Right renal cortex interstitium (tissue), 3 donors: Measurements from ENCODE around the gene TAS2R30. TPM values are rescaled to one million over a fixed set of nuclear protein-coding genes. Genes with fewer than 3 reads are reported as not detected.
A peak's percentile ranks its signal among the peaks of the same experiment; 100 is the strongest.

Experiments used
- DNase-seq, 3 donors: peaks; one replicate each; pipeline ENCODE4 v3.0.0-alpha.2; 2013; ENCODE audit warnings: low read depth in 3 of 3, low spot score in 2 of 3
- polyA plus RNA-seq, 3 donors: library from polyadenylated mRNA; unstranded; fragments of 120-200 nt; gene quantifications; one replicate each; pipeline ENCODE4 v1.2.1, GENCODE V29; 2013; ENCODE audit not compliant: insufficient read length in 3 of 3

The TAS2R30 gene, protein sequence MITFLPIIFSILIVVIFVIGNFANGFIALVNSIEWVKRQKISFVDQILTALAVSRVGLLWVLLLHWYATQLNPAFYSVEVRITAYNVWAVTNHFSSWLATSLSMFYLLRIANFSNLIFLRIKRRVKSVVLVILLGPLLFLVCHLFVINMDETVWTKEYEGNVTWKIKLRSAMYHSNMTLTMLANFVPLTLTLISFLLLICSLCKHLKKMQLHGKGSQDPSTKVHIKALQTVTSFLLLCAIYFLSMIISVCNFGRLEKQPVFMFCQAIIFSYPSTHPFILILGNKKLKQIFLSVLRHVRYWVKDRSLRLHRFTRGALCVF
- polyA plus RNA-seq = under 1 TPM; 0.15 to 0.27 (median 0.21) TPM

DNA sequence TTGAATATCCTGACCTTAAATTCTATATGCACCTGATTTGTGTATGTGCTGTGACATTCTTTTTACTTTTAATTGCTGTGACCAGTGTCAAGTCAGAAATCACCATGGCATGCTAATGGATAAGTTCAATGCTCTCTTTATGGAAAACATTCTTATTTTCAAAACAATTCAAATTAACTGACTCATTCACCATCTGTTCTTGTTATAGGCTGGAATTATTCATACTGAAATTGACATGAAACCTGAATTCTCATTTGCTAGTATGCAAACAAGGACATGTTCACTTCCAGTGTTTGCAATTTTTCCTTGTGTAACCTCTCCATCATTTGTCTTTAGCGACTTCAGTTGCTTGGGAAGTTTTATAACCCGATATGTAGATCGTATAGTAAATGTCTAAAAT lies at the start of gene TAS2R30:
TSS of gene TAS2R30 (minus strand) at position 340 of the 400 bp plus-strand sequence. CDS start 400 bp downstream, outside the sequence.
- no peak for DNase-seq

DNA sequence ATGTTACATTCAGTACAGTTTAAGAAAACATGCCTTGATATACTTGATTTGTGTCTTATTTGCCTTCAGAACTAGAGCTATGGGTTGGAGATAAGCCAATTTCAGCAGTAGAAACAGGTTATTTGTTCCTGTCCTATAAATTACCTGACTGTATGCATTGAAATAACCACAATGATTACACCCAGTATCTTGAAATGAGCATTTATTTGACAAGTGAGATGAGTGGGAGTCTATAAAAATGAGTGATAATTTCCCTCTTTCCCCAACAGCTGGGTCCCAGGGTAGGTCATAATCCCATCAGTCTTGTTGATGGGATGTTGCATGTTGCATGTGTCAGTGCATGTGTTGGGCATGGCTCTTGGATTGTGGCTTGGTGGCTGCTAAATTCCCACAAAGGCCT lies 48.6 kb upstream of the TAS2R30 start:
- no peak for DNase-seq

DNA sequence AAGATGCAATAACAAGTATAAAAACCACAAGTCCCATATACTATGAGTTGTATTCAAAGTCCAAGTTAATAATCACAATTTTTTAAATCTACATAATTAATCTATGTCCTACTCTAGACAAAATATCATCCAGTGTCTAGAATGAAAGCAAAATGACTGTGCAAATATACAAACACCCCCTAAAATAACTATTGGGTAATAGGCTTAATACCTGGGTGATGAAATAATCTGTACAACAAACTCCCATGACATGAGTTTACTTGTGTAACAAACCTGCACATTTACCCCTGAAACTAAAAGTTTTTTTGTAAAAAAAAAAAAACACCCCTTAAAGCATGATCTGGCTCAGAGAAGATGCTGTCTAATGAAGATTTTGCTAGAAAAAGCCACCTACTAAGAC lies 48.1 kb upstream of the TAS2R30 start:
- no peak for DNase-seq

DNA sequence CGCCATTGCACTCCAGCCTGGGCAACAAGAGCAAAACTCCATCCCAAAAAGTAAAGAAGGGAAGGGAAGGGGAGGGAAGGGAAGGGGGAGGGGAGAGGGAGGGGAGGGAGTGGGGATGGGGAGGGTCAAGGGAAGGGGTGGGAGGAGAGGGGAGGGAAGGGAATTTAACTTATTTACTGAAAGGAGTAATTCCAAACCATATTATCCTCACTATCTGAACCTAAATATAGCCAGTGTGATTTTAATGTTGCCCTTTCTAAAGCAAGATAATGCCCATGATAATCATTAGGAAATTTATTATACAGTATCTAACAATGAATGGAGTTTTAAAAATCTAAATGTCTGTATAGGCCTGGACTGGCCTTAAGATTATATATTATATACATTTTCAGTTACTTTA lies 43.8 kb upstream of the TAS2R30 start:
- no peak for DNase-seq

DNA sequence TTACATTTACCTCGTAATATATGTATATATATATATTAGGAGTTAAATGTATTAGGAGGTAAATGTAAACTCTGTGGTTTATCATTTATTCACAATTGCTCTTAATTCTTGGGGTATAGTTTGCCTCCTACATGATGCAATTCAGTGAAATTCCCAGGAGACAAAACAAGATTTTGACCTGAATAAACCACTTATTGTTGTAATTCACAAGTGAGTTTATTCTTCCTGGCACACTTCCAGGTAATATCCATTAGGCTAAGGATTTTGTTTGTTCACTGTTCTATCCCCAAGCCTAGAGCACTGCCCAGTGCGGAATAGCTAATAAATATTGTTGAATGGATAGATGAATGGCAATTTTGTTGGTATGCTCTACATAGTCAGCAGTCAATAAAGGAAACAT lies 39.6 kb upstream of the TAS2R30 start:
- no peak for DNase-seq

DNA sequence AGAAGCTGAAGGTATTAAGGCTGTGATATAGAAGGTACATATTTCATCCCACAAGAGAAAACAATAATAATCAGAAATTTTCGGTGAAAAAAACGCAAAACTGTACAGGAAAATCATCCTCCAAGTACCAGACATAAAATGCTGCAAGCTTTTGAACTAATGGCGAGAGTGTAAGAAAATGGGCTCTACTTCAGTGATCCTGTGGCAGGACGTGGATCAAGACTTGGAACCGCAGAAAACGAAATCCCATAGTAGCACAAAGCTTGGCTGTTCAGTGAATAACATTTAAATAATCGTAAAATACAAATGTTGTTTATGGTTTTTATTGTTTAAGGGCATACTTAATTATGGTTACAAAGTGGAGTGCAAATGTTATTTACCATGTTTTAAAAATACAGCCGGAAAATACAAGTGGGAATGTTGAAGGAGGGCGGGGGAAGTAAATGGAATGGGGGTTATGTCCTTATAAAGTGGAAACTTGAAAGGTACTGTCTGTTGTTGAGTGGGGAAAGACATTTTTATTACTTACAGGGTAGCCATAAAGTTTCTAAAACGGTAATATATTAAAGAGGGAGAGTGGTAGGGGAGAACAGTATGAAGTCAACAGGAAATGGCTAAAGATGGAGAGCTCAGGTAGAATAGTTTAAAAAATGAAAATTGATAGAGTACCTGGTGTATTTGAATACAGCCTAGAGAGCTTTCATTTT lies 37.7 kb upstream of the TAS2R30 start:
- peak; percentile 27 to 77 (median 29) for DNase-seq

DNA sequence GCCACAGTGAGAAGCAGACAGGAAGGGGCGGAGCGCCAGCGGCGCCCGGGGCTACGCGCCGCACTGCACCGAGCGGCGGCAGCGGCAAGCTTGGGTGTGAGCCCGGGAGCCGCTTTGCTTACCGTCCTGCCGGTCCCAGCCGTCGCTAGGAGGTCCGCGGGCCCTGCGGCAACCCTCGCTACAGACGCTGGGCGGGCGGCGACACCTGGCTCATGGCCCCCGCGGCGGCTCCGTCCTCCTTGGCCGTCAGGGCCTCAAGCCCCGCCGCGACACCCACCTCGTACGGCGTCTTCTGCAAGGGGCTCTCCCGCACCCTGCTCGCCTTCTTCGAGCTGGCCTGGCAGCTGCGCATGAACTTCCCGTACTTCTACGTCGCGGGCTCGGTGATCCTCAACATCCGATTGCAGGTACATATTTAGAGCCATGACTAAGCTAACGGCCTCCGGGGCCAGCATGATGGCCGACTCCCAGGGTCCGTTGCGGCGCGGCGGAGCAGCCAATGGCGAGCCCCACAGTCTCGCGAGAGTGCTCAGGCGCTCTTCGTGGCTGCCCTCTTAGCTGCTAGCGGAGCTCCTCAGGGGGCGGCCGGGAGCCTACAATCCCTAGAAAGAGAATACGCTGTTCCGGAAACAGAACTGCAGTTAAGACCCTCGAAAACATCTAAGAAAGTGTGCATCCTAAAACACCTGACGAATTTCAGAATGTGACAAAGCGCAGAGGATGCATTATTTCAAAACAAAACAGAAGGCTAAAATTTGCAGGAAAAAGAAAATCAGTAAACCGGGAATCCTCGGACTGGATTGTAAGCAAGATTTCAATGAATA lies 36.9 kb upstream of the TAS2R30 start, which contains the start of gene SMIM10L1:
TSS of gene SMIM10L1 (plus strand) at position 50 of the 824 bp plus-strand sequence. CDS start at position 213, 163 bp downstream.
- peak; percentile 78 to 87 (median 80) for DNase-seq

DNA sequence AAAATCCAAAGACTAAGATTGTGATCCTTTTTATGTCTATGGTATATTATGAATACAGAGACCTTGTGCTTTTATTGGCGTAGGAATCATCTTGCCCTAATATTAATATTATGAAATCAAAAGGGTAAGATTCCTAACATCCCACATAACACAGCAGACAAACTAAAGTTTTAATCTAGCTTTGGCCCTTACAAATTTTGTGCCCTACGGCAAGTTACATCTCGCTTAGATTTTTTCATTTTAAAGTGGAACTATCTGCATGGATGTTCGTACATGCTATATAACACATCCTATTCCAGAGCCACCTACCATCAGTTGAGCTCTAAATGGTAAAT lies 36.3 kb upstream of the TAS2R30 start:
- DNase-seq = no peak

DNA sequence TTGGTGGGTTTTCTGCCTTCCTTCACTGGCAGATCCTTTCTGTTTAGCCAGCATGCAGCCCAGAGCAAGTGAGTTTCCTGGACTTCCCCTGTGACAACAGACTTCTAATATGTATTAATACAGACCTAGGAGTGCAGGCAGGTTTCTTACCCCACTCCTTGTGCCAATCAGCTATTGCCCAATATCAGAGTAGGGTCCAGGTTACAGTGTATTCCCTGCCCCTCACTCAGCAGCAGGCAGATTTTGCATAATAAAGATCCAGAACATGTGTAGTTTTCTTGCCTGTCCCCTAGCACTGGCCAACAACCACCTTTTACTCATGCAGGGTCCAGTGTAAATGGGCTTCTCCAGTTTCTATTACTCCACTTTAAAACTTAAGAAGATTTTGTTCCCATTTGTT lies 31.9 kb upstream of the TAS2R30 start:
- no peak for DNase-seq

DNA sequence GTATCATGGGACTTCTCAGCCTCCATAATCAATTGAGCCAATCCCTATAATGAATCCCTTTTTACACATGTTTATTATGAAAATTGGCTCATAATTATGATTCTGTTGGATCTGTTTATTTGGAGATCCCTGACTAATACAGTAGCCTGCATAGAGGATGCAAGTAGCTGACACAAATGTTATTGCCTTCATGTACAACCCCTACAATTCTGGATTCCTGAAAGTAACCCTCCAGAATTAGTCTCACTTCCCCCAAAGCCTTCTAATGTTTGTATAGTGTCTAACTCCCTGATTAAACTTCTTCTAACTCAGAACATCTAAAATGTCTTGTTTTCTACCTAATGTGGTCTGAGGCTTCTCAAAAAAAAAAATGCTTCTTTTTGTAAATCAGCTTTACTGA lies 29.9 kb upstream of the TAS2R30 start:
- no peak for DNase-seq

DNA sequence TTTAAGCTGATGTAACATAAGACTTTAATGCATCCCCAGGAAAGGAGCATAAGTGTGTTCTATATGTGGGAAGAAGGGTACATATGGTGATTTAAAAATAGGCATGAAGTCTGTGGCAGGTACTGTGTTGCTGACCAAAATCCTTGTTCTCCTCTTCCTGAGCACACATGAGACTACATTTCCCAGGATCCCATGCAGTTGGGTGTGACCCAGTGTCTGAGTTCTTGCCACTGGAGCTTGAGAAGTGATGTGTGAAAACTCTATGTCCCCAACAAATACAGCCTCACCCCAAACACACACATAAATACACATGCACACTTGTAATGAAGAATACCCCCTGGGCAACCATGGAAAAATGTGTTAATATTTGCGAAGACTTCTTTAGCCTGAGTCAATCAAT lies 28.1 kb upstream of the TAS2R30 start:
- no peak for DNase-seq

DNA sequence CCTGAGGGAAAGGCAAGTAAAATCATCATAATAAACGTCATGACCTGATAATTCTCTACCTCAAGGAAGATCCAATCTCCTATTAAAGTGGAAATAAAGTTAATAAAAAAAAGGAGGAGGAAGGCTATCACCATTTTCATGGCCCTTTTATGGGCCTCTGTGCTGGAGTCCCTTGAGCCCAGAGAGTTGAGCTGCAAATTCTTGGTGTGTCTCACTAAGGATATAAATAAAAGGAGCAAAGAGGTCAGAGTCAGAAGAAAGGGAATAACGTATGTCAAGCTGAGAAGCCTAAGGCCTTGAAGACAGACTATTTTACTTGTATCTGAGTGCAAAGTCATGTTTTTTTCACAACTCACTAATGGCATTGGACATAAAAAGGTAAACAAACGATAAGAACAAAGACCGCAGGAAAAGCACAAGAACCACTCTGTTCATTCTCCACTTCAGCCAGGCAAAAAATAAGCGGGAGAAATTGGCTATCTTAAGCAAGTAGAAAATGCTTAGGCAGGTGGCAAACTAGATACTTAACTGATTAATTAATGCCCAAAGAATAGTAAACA lies 24.5 kb upstream of the TAS2R30 start:
- no peak for DNase-seq

DNA sequence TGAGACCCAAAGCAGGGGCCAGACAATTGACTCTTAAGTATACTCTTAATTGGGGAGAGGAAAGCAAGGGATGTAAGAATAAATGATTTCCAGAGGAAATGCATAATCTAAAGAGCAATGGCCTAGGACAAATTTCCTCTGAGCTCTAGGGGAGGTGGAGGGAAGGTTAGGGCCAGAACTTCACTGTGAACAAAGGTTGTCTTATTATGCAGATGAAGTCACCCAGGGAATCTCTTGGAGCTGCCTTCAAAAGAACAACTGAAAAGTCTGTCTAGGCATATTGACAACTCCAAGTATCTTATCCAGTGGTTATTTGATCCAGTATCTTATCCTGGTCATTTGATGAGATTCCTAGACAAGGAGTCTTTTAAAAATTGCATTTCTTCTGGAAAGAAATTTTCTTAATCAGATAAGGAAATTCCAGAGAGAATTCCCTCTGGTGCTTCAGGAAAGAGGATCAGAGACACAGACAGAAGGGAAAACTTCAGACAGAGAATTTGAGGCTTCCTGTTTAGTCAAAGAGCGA lies 20.0 kb upstream of the TAS2R30 start:
- DNase-seq = no peak

DNA sequence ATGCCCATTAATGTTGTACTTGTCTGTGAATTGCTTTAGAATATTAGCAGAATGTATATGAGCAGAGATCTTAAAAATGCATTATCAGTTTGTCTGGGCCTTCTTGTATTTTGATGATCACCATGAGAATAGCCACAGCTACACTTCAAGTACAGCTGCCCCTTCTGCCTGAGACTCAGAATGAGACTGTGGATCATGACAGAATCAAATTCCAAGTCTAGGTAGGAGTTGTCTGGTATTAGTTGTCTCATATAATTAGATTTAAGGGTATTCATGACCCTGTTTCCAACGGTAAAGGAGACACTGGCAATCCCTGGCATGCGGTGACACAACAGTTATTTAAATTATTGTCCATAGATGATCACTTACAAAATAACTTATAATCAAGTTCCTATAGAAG lies 18.3 kb upstream of the TAS2R30 start:
- DNase-seq = no peak

DNA sequence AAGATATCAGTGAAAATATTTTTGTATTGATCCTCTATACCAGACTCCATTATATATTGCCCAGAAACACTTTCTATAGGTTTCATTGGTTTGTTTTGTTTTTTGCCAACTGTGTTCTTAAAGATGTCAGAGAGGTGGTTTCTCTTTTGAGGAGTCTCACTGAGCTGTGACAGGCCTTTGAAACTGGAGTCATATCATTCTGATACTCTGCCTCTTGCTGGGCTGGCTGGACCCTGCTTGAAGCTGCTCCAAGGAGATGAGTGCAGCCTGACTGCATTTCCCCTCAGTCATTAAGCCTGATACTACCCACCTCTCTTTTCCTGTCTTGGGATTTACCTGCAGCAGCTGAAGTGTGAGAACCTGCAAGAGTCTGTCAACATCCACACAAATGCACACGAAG lies 16.4 kb upstream of the TAS2R30 start:
- DNase-seq = no peak

DNA sequence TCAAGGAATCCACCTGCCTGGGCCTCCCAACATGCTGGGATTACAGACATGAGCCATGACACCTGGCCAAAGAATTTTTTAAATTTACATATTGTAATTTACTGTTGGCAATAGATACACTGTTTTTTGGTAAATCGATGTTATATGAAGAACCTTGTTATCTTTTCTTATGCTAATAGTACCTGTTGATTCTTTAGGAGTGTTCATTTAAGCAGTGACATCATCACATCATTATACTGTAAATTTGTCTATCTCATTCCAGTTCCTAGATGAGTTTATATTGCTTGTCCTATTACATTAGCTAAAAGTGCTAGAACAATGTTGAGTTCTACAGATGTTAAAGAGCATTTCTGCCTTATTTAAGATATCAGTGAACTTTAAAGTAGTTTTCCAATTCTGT lies 13.0 kb upstream of the TAS2R30 start:
- DNase-seq = no peak

DNA sequence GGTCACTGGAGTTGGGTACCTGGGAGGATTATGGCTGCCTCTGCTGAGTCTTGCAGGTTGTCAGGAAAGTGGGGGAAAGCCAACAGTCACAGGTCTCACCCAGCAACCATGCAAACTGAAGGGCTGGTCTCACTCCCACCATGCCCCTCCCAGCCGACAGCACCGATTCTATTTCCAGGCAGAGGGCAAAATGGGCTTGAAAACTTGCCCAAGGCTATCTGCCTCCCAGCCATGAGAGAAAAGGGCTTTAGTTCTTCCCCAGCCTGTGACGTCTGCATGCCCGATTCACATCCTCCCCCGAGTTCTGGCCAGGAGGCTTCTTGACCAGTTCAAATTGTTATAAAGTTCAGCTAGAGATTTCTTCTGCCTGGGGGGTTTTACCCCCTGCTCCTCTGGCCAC lies 9.9 kb upstream of the TAS2R30 start:
- no peak for DNase-seq

DNA sequence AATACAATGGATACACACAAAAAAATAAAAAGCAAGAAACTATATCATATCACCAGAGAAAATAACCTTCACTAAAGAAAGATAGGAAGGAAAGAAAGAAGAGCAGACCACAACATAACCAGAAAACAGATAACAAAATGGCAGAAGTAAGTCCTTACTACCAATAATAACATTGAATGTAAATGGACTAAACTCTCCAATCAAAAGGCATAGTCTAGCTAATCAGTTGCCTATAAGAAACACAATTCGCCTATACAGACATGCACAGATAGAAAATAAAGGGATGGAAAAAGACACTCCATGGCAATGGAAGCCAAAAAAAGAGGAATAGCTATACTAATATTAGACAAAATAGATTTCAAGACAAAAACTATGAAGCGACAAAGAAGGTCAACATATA lies 8.9 kb upstream of the TAS2R30 start:
- DNase-seq = no peak

DNA sequence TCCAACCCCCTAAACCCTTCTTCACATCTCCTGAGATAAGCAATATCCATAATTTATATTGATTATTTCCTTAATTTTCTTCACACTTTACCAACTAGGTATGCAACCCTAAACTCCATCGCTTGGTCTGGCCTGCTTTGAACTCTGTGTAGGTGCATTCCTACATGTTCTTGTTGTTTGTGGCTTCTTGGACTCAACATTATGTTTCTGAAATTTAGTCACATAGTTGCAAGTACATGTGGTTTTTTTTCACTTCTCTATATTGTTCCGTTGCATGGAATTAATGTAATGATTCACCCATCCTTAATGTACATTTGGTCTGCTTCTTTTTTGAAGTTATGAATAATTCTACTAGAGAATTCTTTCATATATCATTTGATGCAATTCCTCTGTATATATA lies 1.6 kb upstream of the TAS2R30 start:
- DNase-seq = no peak

DNA sequence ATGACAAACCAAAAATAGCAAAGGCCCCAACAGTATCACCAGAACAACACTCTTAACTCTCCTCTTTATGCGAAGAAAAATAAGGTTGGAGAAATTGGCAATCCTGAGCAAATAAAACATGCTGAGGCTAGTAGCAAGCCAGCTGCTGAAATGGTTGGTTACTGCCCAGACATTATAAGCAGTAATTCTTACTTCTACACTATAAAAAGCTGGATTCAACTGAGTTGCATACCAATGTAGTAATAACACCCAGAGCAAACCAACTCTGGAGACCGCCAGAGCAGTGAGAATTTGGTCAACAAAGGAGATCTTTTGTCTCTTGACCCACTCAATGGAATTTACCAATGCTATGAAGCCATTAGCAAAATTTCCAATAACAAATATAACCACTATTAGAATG lies 628 bp downstream of the TAS2R30 start:
- DNase-seq = no peak

DNA sequence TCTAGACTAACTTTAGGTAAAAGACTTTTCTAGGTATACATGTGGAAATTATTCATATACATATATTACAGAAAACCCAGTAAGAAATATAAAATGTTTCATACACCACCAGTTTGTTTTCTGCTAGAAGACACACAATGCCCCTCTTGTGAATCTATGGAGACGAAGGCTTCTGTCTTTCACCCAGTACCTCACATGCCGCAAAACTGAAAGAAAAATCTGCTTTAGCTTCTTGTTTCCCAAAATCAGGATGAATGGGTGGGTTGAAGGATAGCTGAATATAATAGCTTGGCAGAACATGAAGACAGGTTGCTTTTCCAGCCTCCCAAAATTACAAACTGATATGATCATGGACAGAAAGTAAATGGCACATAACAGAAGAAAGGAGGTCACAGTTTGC lies 1.3 kb downstream of the TAS2R30 start:
- no peak for DNase-seq
